Endothelial cell of umbilical vein (primary cell): Measurements from ENCODE around the gene SLC5A1. TPM values are rescaled to one million over a fixed set of nuclear protein-coding genes. Genes with fewer than 3 reads are reported as not detected.

ENCODE experiments used
- BruUV-seq: library from RNA; stranded (reverse); fragments of 400-500 nt; replicated peaks from 2 replicates; lab custom pipeline; 2021; lab: Mats Ljungman, UMichigan
- CTCF ChIA-PET: fragments of 300-600, 350-600 bp; sonication (Branson Sonifier 250); formaldehyde crosslinking; loops from one replicate; lab custom pipeline; 2021; ENCODE audit warnings: antibody characterized with exemption, inconsistent platforms; lab: Charles Lee
- POLR2A ChIA-PET: fragments of 300-600, 350-600 bp; sonication (Branson Sonifier 250); formaldehyde crosslinking; loops from one replicate; lab custom pipeline; 2021; ENCODE audit warnings: antibody characterized with exemption, inconsistent platforms; lab: Charles Lee
- DNase-seq: peaks from one replicate; pipeline ENCODE4 v3.0.0-alpha.2; 2011; ENCODE audit warnings: low read depth, low spot score
- FAIRE-seq: peaks from 2 replicates; lab custom pipeline; 2011; peaks lifted over from hg19 to GRCh38; lab: Jason Lieb, UNC
- H2AFZ ChIP-seq: 2 replicates; pipeline ENCODE4 v1.6.0; 2012; ENCODE audit warnings: low read depth, low read length, control low read depth, inconsistent platforms
- H3K27ac ChIP-seq: 2 replicates; pipeline ENCODE4 v1.5.1; 2011; ENCODE audit warnings: low read depth, mild to moderate bottlenecking, control low read depth, low read length, moderate library complexity; ENCODE audit not compliant: insufficient read depth
- H3K27me3 ChIP-seq, 2 experiments: 2 replicates each; pipeline versions ENCODE4 v1.6.0 to v1.6.1; 2011; ENCODE audit warnings: low read length in 2 of 2, mixed read lengths in 1 of 2; ENCODE audit not compliant: control insufficient read depth in 2 of 2, insufficient read depth in 2 of 2
- H3K36me3 ChIP-seq, 2 experiments: 2 replicates in 1 of 2; 3 replicates in 1 of 2; pipeline ENCODE4 v1.5.1; 2011; ENCODE audit warnings: low read length in 2 of 2, mild to moderate bottlenecking in 1 of 2, moderate library complexity in 1 of 2; ENCODE audit not compliant: control insufficient read depth in 2 of 2, insufficient read depth in 2 of 2; ENCODE audit errors: extremely low read depth in 1 of 2
- H3K4me1 ChIP-seq: 3 replicates; pipeline ENCODE4 v1.5.1; 2011; ENCODE audit warnings: mild to moderate bottlenecking, low read length; ENCODE audit not compliant: control insufficient read depth, insufficient read depth; ENCODE audit errors: extremely low read depth
- H3K4me2 ChIP-seq: 2 replicates; pipeline ENCODE4 v1.6.1; 2011; ENCODE audit warnings: low read length, control low read depth, mixed read lengths; ENCODE audit not compliant: insufficient read depth
- H3K4me3 ChIP-seq, 3 experiments: fragments of 200-600 bp in 1 of 3; sonication (generic), shearing (Covaris generic) in 1 of 3; replicated peaks in 1 of 3; 2 replicates each; pipeline ENCODE4 v1.5.1; 2011 to 2016; ENCODE audit warnings: control low read depth in 3 of 3, low read length in 3 of 3, mild to moderate bottlenecking in 2 of 3, inconsistent platforms in 1 of 3, low read depth in 1 of 3, moderate library complexity in 1 of 3; ENCODE audit not compliant: insufficient read depth in 1 of 3
- H3K79me2 ChIP-seq: 2 replicates; pipeline ENCODE4 v1.6.0; 2012; ENCODE audit warnings: low read length, inconsistent platforms; ENCODE audit not compliant: control insufficient read depth, insufficient read depth
- H3K9ac ChIP-seq: replicated peaks from 2 replicates; pipeline ENCODE3; 2011; ENCODE audit warnings: low read length, control low read depth; ENCODE audit not compliant: insufficient read depth; ENCODE audit errors: extremely low read depth
- H3K9me1 ChIP-seq: replicated peaks from 3 replicates; pipeline ENCODE4 v1.6.0; 2011; ENCODE audit warnings: mild to moderate bottlenecking, low read length; ENCODE audit not compliant: control insufficient read depth, insufficient read depth; ENCODE audit errors: extremely low read depth
- H3K9me3 ChIP-seq: replicated peaks from 2 replicates; pipeline ENCODE4 v1.5.1; 2012; ENCODE audit warnings: low read length, inconsistent platforms; ENCODE audit not compliant: control insufficient read depth, insufficient read depth
- H4K20me1 ChIP-seq: replicated peaks from 2 replicates; pipeline ENCODE3; 2011; ENCODE audit warnings: mild to moderate bottlenecking, low read length; ENCODE audit not compliant: control insufficient read depth, insufficient read depth; ENCODE audit errors: extremely low read depth
- EZH2 ChIP-seq: IDR thresholded peaks from 2 replicates; pipeline ENCODE4 v1.6.1; 2012; ENCODE audit warnings: borderline replicate concordance, low read depth, mild to moderate bottlenecking, moderate library complexity, low read length, inconsistent platforms; ENCODE audit not compliant: severe bottlenecking
- FOS ChIP-seq: IDR thresholded peaks from 2 replicates; pipeline ENCODE4 v1.6.1; 2011; ENCODE audit warnings: mild to moderate bottlenecking, low read length, moderate library complexity, borderline replicate concordance; ENCODE audit not compliant: insufficient read depth
- GATA2 ChIP-seq: IDR thresholded peaks from 2 replicates; pipeline ENCODE4 v1.7.0; 2011; ENCODE audit warnings: low read depth, mild to moderate bottlenecking, moderate library complexity, mixed read lengths, low read length; ENCODE audit not compliant: insufficient read length, insufficient read depth
- JUN ChIP-seq: IDR thresholded peaks from 2 replicates; pipeline ENCODE4 v1.6.1; 2011; ENCODE audit warnings: borderline replicate concordance, low read depth; ENCODE audit not compliant: insufficient read length, insufficient read depth
- MAX ChIP-seq: IDR thresholded peaks from 2 replicates; pipeline ENCODE4 v1.6.1; 2011; ENCODE audit not compliant: insufficient read depth, insufficient read length
- MYC ChIP-seq: IDR thresholded peaks from one replicate; pipeline ENCODE4 v1.6.1; 2011; ENCODE audit warnings: mild to moderate bottlenecking, low read depth, low read length
- POLR2A ChIP-seq: IDR thresholded peaks from 2 replicates; pipeline ENCODE4 v1.6.1; 2012; ENCODE audit warnings: low read depth, mild to moderate bottlenecking, control low read depth, low read length
- POLR2AphosphoS5 ChIP-seq: IDR thresholded peaks from 2 replicates; pipeline ENCODE4 v1.6.1; 2012; ENCODE audit warnings: low read depth, mild to moderate bottlenecking, control low read depth, low read length, moderate library complexity; ENCODE audit not compliant: insufficient read depth
- dilution Hi-C: fragments of 300-500 bp; cut with MboI; formaldehyde crosslinking; loops from one replicate; pipeline ENCODE4 v1.15.0; 2019; ENCODE audit warnings: low sequenced_read_pairs; ENCODE audit not compliant: extremely low pct_ligation_motif_present
- intact Hi-C: fragments of 100-400 bp; cut with micrococcal nuclease; formaldehyde crosslinking; loops from one replicate; pipeline ENCODE4 v1.10.0; 2022
- polyA plus RNA-seq, 4 experiments: library from polyadenylated mRNA; depleted of rRNA in 3 of 4; stranded (reverse) in 3 of 4; unstranded in 1 of 4; fragments of >200 nt; gene quantifications; 2 replicates each; pipeline versions ENCODE4 v1.2.1 to v1.2.3, GENCODE V29; 2011 to 2012; ENCODE audit warnings: missing spikeins in 1 of 4
- total RNA-seq: library from RNA; stranded (reverse); gene quantifications from 2 replicates; pipeline ENCODE4 v1.2.3, GENCODE V29; 2021
- TF ChIP-seq, protein P1 (sequence below), 2 donors: IDR thresholded peaks; 1 replicate in 1 of 2; 2 replicates in 1 of 2; pipeline ENCODE4 v1.5.1; 2011; ENCODE audit warnings: low read length in 2 of 2, mild to moderate bottlenecking in 2 of 2, moderate library complexity in 2 of 2, control low read depth in 1 of 2, inconsistent platforms in 1 of 2, low read depth in 1 of 2; ENCODE audit not compliant: insufficient read depth in 1 of 2; ENCODE audit errors: extremely low read depth in 1 of 2

The SLC5A1 gene
- total and polyA plus RNA-seq, 2 donors (not counting 3 experiments of a cell fraction or from before 2014, with no cell fraction given): not detected

DNA sequence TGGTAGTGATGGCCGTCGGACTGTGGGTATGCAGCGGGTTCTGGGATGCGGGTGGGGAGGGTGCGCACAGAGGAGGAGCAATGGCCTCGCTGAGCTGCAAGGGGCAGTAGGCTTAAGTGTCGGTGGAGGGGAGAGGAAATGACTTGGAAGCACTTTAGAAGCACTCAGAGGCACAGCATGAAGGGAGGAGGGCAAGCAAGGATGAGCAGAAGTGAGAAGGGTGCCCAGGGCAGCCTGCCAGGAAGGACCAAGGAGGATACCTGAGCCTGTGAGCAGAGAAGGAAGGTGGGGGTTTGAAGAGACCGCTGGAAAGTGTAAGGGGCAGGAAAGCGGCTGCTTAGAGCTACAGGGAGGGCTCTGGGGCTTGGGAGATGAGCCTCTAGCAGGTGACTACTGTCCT, 330 bp downstream of the SLC5A1 start:
- Histone ChIP-seq H3K4me1 (no peaks in the 10 kb centered on the region), H3K27me3 (peaks cover 8 to 16% of the 10 kb centered on the region in 2 experiments), H3K4me2 (no peak overlapping the region), H3K4me3 (no peak overlapping the region), H3K79me2 (no peaks in the 10 kb centered on the region), H3K36me3 (no peaks in the 10 kb centered on the region), H3K9ac (no peak overlapping the region), H3K9me1 (no peaks in the 10 kb centered on the region), H3K9me3 (no peaks in the 10 kb centered on the region), H2AFZ (no peak overlapping the region), H4K20me1 (no peaks in the 10 kb centered on the region), H3K27ac (no peak overlapping the region)
- dilution Hi-C loops (no loop called here), intact Hi-C loops (no loop called here)
- no peak for DNase-seq
- TF ChIP-seq, protein P1, sequence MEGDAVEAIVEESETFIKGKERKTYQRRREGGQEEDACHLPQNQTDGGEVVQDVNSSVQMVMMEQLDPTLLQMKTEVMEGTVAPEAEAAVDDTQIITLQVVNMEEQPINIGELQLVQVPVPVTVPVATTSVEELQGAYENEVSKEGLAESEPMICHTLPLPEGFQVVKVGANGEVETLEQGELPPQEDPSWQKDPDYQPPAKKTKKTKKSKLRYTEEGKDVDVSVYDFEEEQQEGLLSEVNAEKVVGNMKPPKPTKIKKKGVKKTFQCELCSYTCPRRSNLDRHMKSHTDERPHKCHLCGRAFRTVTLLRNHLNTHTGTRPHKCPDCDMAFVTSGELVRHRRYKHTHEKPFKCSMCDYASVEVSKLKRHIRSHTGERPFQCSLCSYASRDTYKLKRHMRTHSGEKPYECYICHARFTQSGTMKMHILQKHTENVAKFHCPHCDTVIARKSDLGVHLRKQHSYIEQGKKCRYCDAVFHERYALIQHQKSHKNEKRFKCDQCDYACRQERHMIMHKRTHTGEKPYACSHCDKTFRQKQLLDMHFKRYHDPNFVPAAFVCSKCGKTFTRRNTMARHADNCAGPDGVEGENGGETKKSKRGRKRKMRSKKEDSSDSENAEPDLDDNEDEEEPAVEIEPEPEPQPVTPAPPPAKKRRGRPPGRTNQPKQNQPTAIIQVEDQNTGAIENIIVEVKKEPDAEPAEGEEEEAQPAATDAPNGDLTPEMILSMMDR (IDR thresholded peaks at IDR 0.05; ENCODE audit: extremely low read depth in 1 of 2, insufficient read depth in 1 of 2, low read depth in 1 of 2, low read length in 2 of 2): no peak
- TF ChIP-seq EZH2 (no peak), MAX (no peak), GATA2 (no peak), JUN (no peak), MYC (no peak), FOS (no peak), POLR2AphosphoS5 (no peak), POLR2A (no peak)
- POLR2A ChIA-PET: no interaction called here
- no peak for FAIRE-seq
- BruUV-seq: no TSS peak
- CTCF ChIA-PET: interaction anchor here (1.3 kb wide), 1 partner anchor 378 kb away, joined by 3 read pairs; no protein-coding TSS in a partner anchor
